GM19455 (cell line): ENCODE results near the gene GALR3.
"Not testable (repeated sequence)": the region's sequence is repeated elsewhere in the genome, so short reads cannot be mapped to it uniquely, and the experiment has no call there.

Experiments
- ATAC-seq: cut with Tn5 transposase; IDR thresholded peaks from one replicate; pipeline ENCODE4 v1.9.1; 2021; ENCODE audit not compliant: unreplicated experiment

The GALR3 gene, protein sequence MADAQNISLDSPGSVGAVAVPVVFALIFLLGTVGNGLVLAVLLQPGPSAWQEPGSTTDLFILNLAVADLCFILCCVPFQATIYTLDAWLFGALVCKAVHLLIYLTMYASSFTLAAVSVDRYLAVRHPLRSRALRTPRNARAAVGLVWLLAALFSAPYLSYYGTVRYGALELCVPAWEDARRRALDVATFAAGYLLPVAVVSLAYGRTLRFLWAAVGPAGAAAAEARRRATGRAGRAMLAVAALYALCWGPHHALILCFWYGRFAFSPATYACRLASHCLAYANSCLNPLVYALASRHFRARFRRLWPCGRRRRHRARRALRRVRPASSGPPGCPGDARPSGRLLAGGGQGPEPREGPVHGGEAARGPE

DNA sequence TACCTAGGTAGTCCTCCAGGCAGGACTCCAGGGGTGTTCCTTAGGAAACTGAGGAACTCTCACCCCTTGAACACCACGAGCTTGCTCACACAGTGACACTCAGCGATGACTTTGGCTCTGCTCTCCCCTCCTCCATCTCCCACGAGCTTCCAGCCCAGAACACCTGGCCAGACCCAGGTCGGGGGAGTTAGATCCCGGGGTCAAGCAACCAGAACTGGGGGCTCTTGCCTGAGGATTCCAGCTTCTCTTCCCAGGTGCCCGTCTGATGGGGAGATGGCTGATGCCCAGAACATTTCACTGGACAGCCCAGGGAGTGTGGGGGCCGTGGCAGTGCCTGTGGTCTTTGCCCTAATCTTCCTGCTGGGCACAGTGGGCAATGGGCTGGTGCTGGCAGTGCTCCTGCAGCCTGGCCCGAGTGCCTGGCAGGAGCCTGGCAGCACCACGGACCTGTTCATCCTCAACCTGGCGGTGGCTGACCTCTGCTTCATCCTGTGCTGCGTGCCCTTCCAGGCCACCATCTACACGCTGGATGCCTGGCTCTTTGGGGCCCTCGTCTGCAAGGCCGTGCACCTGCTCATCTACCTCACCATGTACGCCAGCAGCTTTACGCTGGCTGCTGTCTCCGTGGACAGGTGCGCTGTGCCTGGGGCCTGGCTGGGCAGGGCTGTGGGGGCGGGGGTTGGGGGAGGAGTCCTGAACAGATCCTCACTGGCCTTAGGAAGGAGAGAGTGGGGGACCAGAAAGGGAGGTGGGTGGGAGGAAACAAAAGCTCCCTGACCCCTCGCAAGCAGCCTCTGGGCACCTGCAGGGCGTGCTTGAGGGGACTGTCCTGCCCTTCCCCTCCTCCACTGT lies at the start of gene GALR3:
Gene GALR3, plus strand, starts transcription at position 249 of the 852 bp plus-strand sequence. Its CDS starts 25 bp downstream, at position 274.
- no peak for ATAC-seq

DNA sequence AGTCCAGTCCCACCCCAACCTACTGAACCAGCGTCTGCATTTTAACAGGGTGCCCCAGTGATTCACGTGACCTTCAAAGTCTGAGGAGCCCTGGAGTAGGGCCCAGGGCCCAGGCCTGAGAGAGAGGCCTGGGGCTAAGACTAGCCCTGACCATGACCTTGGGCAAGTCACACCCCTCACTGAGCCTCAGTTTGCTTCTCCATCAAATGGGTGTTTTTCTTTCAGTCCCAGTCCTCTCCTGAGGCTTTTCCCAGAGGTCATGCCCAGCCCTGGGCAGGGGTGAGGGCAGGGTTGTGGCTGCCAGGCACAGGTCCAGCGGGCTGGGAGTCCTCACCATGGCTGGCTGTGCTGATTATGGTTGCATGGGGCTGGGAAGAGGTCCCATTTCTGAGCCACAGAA lies 48.5 kb upstream of the GALR3 start:
- no peak for ATAC-seq

DNA sequence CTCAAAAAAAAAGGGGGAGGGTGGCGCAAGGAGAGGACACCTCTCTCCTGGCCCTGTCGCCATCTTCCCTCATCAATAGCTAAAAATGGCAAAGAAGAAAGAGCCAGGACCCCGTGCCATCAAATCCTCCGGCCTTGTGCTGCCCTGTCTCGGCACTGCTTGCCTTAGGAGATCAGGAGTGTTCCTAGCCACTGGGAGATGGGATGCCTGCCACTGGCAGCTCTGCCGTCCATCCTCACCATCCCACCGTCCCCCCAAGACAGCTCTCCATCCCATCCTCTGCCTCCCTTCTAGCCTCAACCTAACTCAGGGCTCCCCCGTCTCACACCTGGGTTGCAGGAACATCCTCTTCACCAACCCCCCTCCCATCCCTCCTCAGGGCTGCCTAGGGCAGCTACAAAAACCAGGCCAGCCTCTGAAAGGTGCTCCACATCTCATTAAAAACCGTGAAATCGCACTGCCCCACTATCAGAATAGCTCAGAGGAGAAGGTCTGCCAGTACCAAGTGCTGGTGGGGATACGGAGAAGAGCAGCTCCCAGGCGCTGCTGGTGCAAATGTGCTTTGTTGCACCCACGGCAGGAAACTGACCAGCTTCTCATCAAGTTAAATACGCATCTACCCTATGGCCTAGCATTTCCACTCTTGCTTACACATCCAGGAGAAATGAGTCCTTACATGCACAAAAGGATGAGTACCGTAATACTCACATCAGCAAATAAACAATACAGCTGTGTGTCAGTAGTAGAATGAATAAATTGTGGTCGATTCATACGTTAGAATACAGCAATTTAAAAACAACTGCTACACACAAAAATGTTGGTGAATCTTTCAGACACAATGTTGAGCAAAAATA lies 47.2 kb upstream of the GALR3 start:
- no peak for ATAC-seq

DNA sequence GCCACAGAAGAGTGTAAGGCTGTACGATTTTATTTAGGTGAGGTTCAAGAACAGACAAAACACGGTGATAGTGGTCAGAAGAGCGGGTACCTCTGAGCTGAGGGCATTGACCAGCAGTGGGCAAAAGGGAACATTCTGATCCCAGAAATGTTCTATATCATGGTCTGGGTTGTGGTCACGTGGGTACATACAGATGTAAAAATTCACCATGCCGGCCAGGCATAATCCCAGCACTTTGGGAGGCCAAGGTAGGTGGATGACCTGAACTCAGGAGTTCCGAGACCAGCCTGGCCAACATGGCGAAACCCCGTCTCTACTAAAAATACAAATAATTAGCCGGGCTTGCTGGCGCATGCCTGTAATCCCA lies 46.6 kb upstream of the GALR3 start:
- ATAC-seq = no peak

DNA sequence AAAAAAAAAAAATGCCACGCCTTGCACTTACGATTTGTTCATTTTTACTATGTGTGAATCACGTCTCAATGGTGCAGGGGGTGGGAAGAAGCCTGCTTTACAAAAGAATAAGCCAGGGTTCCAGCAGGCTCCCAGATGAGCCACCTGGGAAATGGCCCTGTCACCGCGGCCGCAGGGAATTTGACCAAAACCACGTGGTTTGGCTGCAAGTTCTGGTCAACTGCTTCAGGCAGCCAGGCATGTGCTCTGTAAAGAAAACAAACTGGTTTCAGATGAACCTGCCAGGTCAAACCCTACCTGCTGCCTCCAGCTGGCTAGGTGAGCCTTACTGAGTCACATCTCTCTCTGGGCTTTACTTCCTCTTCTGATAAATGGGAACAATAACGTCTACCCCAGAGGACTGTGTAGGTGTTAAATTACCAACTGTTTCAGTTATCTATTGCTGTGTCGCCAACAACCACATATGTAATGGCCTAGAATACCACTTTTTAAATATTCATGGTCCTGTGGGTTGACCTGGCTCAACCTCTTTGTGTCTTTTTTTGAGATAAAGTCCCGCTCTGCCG lies 46.0 kb upstream of the GALR3 start:
- ATAC-seq = no peak

DNA sequence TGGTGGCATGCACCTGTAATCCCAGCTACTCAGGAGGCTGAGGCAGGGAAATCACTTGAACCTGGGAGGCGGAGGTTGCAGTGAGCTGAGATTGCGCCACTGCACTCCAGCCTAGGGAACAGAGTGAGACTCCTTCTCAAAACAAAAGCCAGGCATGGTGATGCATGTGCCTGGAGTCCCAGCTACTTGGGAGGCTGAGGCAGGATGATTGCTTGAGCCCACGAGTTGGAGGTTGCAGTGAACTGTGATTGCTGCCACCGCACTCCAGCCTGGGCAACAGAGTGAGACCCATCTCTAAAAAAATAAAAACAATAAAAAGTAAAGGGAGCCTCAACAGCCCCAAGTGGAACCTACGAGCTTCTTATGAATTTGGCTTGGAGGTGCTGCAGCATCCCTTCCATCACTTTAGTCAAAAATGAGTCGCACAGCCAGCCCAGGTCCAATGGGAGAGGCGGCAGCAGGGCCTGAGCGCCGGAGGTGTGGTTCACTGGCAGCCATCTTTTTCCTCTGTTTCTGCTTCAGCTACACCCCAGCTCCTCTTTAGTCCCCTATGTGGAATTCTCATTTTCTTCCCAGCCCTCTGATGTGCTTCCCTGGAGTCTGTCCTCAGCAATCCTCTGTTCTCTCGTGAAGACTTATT lies 44.7 kb upstream of the GALR3 start:
- no peak for ATAC-seq

DNA sequence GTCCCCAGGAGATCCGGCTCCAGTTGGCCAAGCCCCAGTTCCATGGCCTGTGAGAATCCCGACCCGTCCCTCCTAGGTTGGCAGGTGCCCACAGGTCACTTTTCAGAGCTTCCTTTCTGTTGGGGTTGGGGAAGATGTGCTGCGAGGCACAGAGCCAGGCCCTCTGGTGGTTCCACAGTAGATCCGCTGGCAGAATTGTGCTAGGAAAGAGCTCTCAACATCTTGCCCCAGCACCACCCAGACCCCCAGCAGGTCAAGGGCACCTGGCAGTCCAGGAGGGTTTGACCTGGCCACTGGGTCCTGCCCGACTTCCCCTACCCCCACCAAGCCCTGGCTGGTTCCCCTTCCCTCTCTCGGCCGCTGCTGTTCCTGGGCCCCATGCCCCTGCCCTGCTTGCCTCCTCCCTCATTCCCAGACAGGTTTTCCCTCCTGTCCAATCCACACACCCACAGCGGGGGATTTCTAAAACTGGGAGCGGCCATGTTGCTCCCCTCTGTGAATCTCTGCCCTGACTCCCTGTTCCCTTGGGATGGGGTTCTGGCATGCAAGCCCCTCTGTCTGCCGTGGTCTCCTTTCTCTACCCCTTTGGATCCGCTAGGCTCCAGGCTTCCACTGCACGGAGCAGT lies 41.6 kb upstream of the GALR3 start:
- ATAC-seq = no peak

DNA sequence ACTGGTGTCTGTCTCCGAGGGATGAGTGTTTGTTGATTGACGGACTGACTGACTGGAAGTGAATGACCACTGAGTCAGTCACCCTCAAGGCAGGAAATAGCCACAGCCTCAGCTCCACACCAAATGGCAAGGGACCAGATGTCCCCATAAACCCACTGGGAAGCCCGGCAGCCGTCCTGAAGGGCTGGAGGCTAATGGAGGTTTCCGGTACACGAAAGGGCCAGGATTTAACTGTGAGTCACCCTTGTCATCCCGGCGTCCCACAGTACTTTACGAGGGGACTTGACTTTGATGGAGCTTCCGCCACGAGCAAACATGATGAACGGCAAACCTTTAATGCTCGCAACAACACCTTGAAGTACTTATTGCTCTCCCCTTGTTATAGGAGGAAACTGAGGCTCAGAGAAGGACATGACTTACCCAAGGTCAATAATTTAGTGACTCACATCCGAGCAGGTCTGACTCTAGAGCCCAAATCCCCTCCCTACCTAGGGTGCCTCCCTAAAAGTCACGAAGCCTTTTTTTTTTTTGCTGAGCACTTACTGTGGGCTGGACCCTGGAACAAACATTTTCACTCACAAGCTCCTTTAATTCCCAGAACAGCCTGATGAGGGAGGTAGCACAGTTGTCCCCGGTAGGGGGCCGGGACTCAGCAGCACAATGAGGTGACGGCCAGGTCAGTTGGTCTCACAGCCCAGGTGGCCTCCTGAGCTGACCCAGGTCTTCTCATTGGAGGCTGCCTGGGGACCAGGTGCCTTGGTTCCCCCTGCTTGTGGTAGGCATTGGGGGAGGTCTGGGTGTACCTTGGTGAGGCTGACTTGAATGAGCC lies 40.6 kb upstream of the GALR3 start:
- no peak for ATAC-seq

DNA sequence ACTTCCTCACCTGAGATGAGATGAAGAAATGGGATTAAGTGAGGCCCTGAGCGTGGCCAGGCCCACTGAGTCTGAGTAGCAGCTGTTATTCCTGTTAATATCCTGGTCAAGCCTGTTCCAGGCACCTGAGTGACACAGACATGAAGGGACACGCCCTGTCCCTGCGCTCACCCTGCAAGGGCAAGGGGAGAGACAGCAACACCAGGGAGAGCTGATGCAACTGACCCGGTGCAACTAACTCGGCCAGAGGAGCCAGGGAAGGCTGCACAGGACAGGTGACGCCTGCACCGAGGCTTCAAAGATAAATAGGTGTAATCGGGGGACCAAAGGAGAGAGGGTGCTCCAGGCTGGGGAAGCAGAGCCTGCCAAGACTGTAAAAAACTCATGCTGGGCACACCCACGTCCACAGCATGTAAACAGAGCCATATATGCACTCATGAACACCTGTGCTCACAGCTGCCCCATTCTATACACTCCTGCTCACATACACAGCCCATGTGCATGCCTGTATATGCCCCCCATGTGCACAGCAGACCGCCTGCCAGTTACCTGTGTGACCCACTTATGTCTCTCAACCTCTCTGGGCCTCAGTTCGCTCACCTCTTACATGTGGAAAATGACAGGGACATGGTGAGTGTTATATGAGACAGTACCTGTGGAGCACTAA lies 38.2 kb upstream of the GALR3 start:
- ATAC-seq = no peak

DNA sequence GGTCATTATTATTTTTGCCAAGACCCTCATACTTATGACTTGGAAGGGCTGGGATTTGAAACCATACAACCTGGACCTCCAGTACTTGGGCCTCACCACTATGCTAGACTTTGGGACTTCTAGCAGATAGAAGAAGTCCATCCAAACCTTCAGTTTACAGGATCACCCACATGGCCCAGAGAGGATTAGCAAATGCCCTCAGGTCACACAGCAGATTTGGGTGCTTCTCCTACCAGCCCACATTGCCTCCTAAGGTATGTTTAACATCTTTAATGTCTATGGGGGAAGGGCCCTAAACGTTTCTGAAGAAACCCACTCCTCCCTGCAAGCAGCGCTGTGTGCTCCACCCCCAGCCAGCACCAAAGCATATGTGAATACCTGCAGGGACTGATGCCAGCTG lies 32.9 kb upstream of the GALR3 start:
- ATAC-seq = no peak

DNA sequence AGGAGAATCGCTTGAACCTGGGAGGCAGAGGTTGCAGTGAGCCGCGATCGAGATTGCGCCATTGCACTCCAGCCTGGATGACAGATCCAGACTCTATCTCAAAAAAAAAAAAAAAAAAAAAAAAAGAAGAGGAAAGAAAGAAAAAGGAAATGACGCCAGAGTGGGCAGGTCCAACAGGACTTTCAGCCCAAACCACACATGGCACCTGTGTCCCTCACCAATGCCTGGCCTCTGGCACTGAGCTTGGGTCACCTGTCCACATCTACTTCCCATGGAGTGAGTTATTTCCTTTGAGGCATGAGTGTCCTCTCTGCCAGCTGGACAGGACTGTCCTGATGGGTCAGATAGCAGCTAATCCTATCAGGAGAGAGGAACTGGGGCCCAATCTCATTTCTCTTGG lies 30.7 kb upstream of the GALR3 start:
- no peak for ATAC-seq

DNA sequence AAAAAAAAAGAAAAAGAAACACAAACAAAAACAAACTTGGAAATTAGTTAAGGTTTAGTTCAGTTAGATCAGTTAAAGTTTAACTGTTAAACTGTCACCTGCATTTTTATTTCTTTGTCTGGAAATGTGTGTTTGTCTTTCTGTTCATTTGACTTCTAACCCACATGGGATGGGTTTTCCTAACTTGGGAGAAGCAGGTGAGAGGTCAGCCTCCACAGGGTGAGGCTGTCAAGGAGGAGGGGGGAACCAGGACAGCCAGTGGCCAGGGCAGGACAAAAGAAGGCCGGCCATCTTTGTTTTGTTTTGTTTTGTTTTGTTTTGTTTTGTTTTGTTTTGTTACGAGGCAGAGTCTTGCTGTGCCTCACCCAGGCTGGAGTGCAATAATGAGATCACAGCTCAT lies 28.8 kb upstream of the GALR3 start:
- ATAC-seq = no peak

DNA sequence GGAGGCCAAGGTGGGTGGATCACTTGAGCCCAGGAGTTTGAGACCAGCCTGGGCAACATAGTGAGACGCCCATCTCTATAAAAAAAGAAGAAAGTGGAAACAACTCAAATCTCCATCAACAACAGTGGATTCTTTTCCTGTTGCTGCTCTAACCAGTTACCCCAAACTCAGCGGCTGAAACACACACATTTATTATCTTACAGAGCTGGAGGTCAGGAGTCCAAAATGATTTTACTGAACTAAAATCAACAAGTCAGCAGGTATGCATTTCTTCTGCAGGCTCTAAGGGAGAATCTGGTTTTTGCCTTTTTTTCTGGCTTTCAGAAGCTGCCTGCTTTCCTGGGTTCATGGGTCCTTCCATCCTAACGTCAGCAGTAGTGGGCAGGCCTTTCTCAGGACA lies 27.1 kb upstream of the GALR3 start:
- ATAC-seq = no peak

DNA sequence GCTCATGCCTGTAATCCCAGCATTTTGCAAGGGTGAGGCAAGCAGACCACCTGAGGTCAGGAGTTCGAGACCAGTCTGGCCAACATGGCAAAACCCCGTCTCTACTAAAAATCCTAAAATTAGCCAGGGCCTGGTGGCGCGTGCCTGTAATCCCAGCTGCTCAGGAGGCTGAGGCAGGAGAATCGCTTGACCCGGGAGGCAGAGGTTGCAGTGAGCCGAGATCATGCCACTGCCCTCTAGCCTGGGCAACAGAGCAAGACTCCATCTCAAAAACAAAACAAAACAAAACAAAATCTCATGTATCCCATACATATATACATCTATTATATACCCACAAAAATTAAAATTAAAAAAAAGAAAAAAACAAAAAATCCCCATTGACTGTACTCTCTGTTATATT lies 25.9 kb upstream of the GALR3 start:
- not testable (repeated sequence) for ATAC-seq

DNA sequence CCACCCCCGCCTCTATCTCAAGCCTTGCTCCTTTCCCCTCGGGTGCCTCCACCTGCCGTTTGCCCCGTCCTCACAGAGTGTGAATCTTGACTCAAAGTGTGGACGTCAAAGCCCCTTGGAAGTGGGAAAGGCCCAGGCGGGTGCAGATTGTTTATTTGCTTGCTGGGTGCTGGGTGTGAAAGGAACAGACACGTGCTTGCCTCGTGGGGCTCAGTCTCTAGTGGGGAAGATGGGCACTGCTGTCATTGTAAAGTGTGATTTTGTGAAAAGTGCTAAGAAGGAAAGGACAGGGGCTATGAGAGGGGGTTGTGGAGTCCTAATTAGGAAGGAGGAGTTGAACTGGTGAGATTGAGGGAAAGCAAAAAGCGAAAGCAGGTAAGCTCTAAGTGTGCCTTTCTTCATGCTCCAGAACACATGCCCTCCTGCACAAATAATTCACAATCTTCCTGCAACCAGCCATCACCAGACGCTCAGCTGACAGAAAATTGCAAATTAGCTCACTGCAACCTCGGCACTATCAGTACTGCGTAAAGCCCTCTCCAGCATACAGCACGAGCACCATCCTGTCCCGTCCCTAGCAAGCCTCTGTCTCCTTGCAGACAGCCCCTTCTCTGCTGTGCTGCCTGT lies 25.2 kb upstream of the GALR3 start:
- ATAC-seq = no peak

DNA sequence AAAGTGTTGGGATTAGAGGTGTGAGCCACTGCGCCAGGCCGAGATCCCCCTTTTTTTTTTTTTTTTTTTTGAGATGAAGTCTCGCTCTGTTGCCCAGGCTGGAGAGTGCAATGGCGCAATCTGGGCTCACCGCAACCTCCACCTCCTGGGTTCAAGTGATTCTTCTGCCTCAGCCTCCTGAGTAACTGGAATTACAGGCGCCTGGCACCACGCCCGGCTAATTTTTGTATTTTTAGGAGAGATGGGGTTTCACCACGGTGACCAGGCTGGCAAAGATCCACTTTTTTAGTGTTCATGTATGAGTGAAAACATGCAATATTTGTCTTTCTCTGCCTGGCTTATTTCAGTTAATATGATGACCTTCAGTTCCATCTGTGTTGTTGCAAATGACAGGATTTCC lies 23.2 kb upstream of the GALR3 start:
- not testable (repeated sequence) for ATAC-seq

DNA sequence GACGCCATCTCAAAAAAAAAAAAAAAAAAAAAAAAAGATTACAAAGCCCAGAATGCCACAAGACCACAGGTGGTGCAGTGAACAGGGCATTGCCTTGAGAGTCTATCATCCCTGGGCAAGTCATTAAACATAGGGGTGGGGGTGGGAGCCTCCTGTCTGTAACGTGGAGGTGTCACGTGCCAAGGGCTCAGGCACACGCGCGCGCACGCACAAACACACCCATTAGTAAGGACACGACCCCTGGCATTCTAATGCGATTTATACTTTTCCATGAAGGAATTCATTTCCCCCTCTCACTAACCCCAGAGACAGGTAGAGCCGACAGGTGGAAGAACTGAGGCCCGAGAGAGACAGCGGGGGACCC lies 21.3 kb upstream of the GALR3 start:
- no peak for ATAC-seq
